ENCODE data around the gene THUMPD3.

THUMPD3 gene

DNA sequence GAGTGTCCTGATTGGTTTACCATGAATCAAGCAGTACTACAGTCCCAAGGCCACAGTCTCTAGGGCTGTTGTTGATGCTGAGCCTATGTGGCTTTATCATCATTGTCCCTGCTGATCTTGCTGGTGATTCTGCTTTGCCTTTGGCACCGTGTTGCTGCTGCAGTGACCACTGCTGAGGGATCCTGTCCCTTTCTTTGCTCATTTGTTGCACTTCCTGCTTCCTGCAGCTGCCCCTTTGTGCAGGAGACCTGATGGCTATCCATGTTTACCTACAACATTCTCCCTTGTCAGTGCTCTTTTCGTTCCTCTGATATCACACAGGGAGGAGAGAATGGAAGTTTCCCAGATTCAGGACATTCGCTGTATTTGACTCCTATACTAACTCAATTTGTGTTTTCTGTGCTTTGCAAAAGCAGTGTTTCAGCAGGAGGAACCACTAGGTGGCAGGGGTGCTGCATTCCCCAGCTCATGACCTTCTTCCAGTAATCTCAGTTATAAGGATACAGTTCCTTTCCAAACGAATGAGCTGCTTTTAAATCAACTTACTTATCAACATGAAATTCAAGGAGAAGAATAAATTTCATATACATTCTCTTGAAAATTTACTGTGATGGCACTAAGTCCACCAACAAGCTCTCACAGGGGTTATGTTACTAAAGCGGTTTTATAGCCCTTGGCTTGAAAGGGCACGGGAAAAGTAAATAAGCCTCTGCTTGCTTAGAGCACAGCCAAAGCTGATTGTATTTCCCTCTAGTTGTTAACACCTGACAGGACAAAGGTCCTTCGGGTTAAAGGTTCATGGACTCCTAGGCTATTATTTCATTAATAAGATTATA, 9.7 kb upstream of the THUMPD3 start:
- DNase-seq (ENCODE audit: low read depth) = no peak

DNA sequence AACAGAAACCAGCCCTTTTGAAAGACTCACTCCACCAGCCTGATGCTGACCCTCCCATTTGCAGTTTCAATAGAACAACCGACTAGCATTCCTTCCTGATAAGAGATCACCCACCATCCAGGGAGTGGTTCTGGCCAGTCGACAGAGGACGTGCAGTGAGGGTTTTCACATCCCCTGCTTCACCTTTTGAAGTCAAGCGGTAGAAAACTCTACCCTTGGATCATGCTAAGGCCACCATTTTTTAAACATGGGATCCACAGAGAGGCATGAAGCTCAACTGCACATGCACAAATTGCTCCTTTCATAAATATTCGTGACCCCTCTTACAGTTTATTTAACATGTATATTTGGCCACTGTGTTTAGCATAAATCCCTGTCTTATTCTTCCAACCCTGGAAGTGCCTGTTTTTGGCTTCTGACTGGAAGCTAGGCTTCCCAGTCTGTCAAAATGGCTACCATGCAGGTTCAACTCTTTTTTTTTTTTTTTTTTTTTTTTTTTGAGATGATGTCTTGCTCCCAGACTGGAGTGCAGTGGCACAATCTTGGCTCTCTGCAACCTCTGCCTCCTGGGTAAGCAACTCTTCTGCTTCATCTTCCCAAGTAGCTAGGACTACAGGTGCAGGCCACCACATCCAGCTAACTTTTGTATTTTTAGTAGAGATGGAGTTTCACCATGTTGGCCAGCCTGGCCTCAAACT, 1.0 kb upstream of the THUMPD3 start:
- no peak for DNase-seq (ENCODE audit: low read depth)

- no peak for DNase-seq (ENCODE audit: low read depth)
Measured at GRCh38 chr3:9369508-9369907, 6.7 kb downstream of the THUMPD3 start.

DNA sequence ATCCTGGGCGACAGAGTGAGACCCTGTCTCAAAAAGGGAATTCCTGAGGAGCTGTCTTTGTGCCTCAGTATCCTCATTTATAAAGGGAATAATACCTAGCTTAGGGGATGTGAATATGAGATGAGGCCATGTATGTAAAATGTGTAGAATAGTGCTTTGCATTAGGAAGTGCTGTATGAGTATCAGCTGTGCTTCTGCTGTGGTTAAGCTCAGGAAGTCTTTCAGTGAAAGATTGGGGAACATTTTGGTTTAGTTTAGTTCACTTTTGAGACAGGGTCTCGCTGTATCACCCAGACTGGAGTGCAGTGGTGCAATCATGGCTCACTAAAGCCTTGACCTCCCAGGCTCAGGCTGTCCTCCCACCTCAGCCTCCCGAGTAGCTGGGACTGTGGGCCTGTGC, 10.6 kb downstream of the THUMPD3 start:
- DNase-seq (ENCODE audit: low read depth) = no peak

- no peak for DNase-seq (ENCODE audit: low read depth)
Measured at GRCh38 chr3:9377981-9378380, 15.1 kb downstream of the THUMPD3 start.

GRCh38 chr3:9379327-9379726, 16.5 kb downstream of the THUMPD3 start:
- DNase-seq (ENCODE audit: low read depth) = no peak

GRCh38 chr3:9380014-9380413, 17.2 kb downstream of the THUMPD3 start:
- DNase-seq (ENCODE audit: low read depth) = no peak

- no peak for DNase-seq (ENCODE audit: low read depth)
Measured at GRCh38 chr3:9384141-9384828, 21.4 kb downstream of the THUMPD3 start.

DNA sequence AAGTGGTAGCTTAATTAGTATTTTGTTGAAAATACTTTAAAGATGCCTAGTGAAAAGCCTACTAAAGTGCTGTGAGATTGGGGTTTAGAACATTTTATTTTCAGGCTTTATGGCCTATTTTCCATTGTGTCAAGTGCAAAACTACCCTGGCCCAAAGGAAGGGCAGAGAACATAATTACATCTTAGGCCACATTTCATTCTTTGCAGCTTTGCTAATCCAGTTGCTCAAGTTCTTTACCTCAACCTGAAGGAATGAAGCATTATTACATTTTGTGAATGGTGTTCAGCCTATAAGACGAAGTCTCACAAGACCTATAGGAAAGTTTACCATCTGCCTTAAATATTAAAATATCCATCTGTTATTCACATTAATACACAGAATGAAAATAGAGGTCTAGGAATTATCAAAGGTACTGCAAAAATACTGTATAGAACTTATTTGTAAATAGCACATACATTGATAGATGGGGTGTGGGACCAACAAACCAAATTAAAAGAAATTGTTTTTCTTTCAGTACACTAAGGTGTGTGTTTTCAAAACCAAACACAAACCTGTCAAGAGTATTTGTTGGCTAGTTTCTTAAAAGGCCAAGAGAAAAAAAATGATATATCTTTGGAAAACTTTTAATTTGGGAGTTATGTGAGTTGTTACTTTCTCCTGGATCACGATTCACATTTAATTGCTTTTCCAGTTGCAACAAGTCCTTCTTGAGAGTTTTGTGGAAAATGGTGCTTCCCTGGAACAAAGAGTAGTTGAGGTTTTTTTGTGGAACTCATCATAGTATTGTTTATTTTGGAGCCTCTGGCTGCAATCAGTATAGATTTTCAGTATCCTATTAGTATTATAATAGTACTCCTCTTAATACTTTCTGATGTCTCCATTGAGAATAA, 22.6 kb downstream of the THUMPD3 start:
- DNase-seq (ENCODE audit: low read depth) = no peak

DNA sequence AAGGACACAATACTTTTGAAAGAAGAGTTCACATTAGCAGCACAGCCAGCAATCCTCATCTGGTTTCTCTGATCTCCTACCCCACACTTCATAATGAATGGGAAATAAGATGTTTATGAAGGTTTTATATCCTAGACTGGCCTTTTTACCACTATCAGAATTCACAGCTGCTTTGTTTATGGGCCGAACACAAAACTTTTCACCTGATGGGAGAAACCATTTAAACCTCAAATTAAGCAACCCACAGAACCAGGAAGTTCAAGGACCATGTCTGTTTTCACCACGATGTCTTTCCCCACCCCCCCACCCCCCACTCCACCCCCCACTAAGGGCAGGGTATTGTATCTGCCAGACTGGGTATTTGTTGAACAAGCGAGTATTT, 23.2 kb downstream of the THUMPD3 start:
- no peak for DNase-seq (ENCODE audit: low read depth)

DNA sequence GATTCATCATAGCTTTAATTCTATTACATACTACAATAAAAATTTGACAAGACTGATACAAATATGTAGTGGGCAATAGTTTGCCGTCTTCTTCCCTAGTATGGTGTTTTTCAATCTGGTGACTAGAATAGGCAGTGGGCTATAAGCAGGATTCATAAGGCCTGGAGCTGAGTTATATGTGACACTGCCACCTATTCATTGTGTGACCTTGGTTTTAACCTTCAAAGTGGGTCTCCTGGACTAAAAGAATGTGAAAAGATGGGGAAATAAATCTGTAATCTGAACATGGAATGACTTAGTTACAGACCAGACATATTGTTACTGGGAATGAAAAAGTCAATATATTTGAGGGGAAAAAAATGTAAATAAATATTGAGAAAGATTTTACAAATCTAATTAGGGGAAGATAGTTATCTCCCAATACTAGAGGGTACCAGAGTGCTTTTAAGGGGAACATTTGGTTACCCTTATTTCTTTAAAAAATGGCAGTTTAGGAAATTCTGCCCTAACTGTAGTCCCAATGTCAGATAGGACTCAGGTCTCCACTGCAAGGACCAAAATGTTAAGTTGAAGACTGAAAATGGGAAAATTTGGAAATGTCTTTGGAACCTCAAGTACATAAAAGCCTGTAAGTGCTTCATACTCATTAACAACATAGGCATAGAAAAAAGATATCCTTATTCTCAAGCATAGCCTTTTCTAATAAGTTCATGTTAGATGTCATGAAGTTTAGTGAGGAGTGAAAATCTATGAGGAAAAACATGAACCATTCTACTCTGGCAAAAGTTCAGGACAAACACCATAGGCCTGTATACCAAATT, 23.9 kb downstream of the THUMPD3 start:
- no peak for DNase-seq (ENCODE audit: low read depth)

DNA sequence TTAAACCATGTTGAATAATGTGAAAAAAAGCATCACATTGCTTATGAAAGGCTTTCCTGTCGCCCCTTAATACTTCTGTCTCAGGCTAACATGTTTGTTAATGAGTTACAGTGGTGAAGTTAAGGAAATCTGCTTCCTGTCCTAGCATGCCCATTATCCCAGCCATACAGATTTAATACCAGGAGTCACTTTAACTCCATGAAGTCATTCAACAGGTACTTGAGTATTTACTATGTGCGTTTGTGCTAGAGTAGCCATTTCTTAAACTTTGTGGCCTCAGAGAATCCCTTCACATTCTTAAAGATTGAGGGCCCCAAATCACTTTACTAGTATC, 24.4 kb downstream of the THUMPD3 start:
- no peak for DNase-seq (ENCODE audit: low read depth)

DNA sequence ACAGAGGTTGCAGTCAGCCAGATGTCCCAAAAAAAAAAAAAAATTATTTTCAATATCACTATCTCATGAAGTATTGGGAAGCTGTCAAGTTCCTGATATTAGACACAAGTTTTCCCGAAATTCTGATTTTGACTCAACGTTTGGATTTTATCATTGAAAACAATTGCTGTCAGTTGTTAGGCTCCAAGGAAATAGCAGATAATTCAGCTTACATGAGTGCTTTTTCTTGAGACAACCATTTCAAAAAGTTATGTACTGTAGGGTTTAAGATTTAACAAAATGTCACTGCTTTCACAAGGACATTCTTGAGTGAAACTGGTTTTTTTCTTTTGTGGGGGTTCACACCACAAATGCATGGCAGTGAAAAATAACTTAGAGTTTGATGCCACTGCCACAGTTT, 25.3 kb downstream of the THUMPD3 start:
- DNase-seq (ENCODE audit: low read depth) = no peak

DNA sequence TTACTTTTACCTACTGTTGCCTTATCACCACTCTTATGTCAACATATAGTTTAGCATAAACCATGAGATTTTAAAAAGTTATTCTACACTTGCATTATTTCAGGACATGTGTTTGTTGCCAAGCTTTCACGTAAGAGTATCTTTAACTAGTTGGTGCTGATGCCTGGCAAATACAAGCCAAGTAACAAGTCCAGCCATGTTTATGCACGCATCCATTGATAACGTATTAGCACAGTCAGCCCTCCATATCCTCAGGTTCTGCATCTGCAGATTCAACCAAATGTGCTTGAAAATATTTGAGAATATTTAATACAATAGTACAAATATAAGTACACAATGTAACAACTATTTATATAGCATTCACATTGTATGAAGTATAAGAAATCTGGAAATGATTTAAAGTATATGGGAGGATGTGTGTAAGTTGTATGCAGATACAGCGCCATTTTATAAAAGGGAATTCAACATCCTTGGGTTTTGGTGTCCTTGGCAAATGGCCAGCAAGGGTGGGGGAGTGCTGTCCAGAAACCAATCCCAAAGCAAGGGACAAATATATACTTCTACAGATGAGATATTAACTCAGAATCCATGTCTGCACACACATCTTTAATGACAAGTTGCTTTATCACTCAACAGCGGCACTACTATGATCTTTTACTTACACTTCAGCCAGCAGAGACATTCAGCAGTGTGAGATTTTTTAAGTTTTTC, 25.9 kb downstream of the THUMPD3 start:
- DNase-seq (ENCODE audit: low read depth) = no peak

- DNase-seq (ENCODE audit: low read depth) = no peak
Measured at GRCh38 chr3:9390265-9390888, 27.5 kb downstream of the THUMPD3 start.

GRCh38 chr3:9392041-9392440, 29.2 kb downstream of the THUMPD3 start:
- DNase-seq (ENCODE audit: low read depth) = no peak

DNA sequence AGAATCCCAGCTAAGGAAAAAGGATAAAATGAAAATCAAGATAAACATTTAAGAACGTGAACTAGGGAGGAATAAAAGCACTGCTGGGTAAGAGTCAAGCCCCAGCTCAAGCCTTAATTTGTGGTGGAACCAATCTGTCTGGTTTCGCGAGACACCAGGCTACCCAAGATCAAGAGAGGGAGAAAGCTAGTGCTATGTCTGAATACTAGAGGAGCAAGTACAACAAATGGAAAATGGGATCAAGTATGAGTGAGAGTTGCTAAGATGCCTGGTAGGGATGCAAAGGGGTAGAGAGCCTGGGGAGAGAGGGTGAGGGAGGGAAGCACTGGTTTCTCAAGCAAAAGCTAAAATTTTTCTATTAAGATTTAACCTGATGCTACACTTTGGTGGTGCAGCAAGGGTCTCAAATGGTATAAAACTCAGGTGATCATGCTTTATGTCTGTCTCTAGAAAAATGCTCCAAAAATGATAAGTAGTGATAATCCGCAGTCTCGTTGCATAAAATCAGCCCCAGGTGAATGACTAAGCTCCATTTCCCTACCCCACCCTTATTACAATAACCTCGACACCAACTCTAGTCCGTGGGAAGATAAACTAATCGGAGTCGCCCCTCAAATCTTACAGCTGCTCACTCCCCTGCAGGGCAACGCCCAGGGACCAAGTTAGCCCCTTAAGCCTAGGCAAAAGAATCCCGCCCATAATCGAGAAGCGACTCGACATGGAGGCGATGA, 32.9 kb downstream of the THUMPD3 start:
- DNase-seq (ENCODE audit: low read depth) = no peak

DNA sequence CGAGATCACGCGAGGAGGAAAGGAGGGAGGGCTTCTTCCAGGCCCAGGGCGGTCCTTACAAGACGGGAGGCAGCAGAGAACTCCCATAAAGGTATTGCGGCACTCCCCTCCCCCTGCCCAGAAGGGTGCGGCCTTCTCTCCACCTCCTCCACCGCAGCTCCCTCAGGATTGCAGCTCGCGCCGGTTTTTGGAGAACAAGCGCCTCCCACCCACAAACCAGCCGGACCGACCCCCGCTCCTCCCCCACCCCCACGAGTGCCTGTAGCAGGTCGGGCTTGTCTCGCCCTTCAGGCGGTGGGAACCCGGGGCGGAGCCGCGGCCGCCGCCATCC, 33.4 kb downstream of the THUMPD3 start:
- no peak for DNase-seq (ENCODE audit: low read depth)

DNA sequence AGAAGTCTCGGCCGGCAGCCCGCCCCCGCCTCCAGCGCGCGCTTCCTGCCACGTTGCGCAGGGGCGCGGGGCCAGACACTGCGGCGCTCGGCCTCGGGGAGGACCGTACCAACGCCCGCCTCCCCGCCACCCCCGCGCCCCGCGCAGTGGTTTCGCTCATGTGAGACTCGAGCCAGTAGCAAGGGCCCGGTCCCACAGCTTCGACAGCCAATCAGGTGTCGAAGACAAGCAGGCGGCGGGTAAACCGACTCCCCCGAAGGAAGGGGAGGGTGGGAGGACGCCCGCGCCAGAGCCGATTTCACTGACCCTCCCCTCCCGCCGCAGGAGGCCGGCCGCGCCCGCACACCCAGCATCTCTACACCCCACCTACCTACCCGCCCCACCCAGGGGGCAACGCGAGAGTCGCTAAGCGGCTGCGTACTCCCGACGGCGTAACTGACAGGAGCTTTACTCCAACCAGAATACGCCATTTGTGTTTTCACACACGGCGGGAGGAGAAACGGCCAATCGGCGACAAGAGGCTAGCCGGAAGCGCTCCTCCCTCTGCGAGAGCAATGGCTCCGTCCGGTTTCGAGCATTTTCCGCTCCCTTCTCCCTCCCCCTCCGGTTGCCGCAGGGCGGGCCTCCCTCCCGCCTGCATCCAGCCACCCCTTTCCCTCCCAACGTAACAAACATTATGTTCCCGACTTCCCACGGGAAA, 33.9 kb downstream of the THUMPD3 start:
- peak; percentile 96 for DNase-seq (ENCODE audit: low read depth)

Measured in stimulated activated CD8-positive, alpha-beta memory T cell treated with anti-CD3 and anti-CD28 coated beads, Interleukin-15, amount 100 ng/mL, for 24 hours (primary cell).